ENCODE data around the gene RHOBTB1. TPM values are rescaled to one million over a fixed set of nuclear protein-coding genes. Genes with fewer than 3 reads are reported as not detected.
A peak's percentile ranks its signal among the peaks of the same experiment; 100 is the strongest.

Gene RHOBTB1
- total RNA-seq, 2 donors from 2014 or later: 0.08 TPM; not detected in 1

- H3K9me3 Mint-ChIP-seq: no peaks in the 10 kb centered on the region
- ATAC-seq (no peak), DNase-seq (ENCODE audit: low spot score in 2 of 2) (no peak)
- no peak overlapping the region for H3K27ac Mint-ChIP-seq
- H3K36me3 Mint-ChIP-seq: no peaks in the 10 kb centered on the region
These were observed 8.8 kb upstream of the RHOBTB1 start for GRCh38 chr10:60952846-60953220.

GRCh38 chr10:60952067-60952845, 8.3 kb upstream of the RHOBTB1 start:
- H3K9me3 Mint-ChIP-seq: no peaks in the 10 kb centered on the region
- no peaks in the 10 kb centered on the region for H3K36me3 Mint-ChIP-seq
- no peak for DNase-seq (ENCODE audit: low spot score in 2 of 2)
- no peak for ATAC-seq
- no peak overlapping the region for H3K27ac Mint-ChIP-seq

- ATAC-seq (no peak), DNase-seq (ENCODE audit: low spot score in 2 of 2) (no peak)
- H3K9me3 Mint-ChIP-seq: no peaks in the 10 kb centered on the region
- H3K36me3 Mint-ChIP-seq: no peaks in the 10 kb centered on the region
- no peak overlapping the region for H3K27ac Mint-ChIP-seq
These were observed 7.3 kb upstream of the RHOBTB1 start for GRCh38 chr10:60951272-60951724.

GRCh38 chr10:60950300-60950699, 6.3 kb upstream of the RHOBTB1 start:
- no peaks in the 10 kb centered on the region for H3K9me3 Mint-ChIP-seq
- ATAC-seq (no peak), DNase-seq (ENCODE audit: low spot score in 2 of 2) (no peak)
- H3K36me3 Mint-ChIP-seq: no peaks in the 10 kb centered on the region
- H3K27ac Mint-ChIP-seq: no peak overlapping the region

- ATAC-seq (no peak), DNase-seq (ENCODE audit: low spot score in 2 of 2) (no peak)
- Mint-ChIP-seq H3K9me3 (no peaks in the 10 kb centered on the region), H3K36me3 (no peaks in the 10 kb centered on the region), H3K27ac (no peak overlapping the region)
These were observed 4.9 kb upstream of the RHOBTB1 start for GRCh38 chr10:60948851-60949250.

GRCh38 chr10:60944910-60945297, 919 bp upstream of the RHOBTB1 start:
- no peak for DNase-seq (ENCODE audit: low spot score in 2 of 2)
- Mint-ChIP-seq H3K9me3 (no peaks in the 10 kb centered on the region), H3K36me3 (no peaks in the 10 kb centered on the region), H3K27ac (no peak overlapping the region)
- ATAC-seq: no peak

- H3K9me3 Mint-ChIP-seq: no peaks in the 10 kb centered on the region
- no peaks in the 10 kb centered on the region for H3K36me3 Mint-ChIP-seq
- no peak overlapping the region for H3K27ac Mint-ChIP-seq
- DNase-seq (ENCODE audit: low spot score in 2 of 2) (no peak), ATAC-seq (peak; percentile 24 to 65)
These were observed 498 bp downstream of the RHOBTB1 start for GRCh38 chr10:60943316-60944057.

GRCh38 chr10:60942788-60943315, 1.1 kb downstream of the RHOBTB1 start:
- ATAC-seq (peak; percentile 48 to 54), DNase-seq (ENCODE audit: low spot score in 2 of 2) (no peak)
- Mint-ChIP-seq H3K27ac (no peak overlapping the region), H3K9me3 (no peaks in the 10 kb centered on the region), H3K36me3 (no peaks in the 10 kb centered on the region)

GRCh38 chr10:60942134-60942787, 1.7 kb downstream of the RHOBTB1 start:
- H3K27ac Mint-ChIP-seq: no peak overlapping the region
- H3K9me3 Mint-ChIP-seq: no peaks in the 10 kb centered on the region
- ATAC-seq: no peak
- DNase-seq (ENCODE audit: low spot score in 2 of 2): no peak
- no peaks in the 10 kb centered on the region for H3K36me3 Mint-ChIP-seq

GRCh38 chr10:60940446-60940845, 3.5 kb downstream of the RHOBTB1 start:
- DNase-seq (ENCODE audit: low spot score in 2 of 2): no peak
- Mint-ChIP-seq H3K9me3 (no peaks in the 10 kb centered on the region), H3K27ac (no peak overlapping the region), H3K36me3 (no peaks in the 10 kb centered on the region)
- ATAC-seq: no peak

GRCh38 chr10:60937784-60938654, 6.0 kb downstream of the RHOBTB1 start:
- Mint-ChIP-seq H3K9me3 (no peaks in the 10 kb centered on the region), H3K27ac (no peak overlapping the region), H3K36me3 (no peaks in the 10 kb centered on the region)
- no peak for DNase-seq (ENCODE audit: low spot score in 2 of 2)
- ATAC-seq: no peak

GRCh38 chr10:60937022-60937421, 7.0 kb downstream of the RHOBTB1 start:
- ATAC-seq (no peak), DNase-seq (ENCODE audit: low spot score in 2 of 2) (no peak)
- H3K9me3 Mint-ChIP-seq: no peaks in the 10 kb centered on the region
- H3K27ac Mint-ChIP-seq: no peak overlapping the region
- H3K36me3 Mint-ChIP-seq: no peaks in the 10 kb centered on the region

GRCh38 chr10:60934215-60935175, 9.5 kb downstream of the RHOBTB1 start:
- H3K9me3 Mint-ChIP-seq: no peaks in the 10 kb centered on the region
- H3K27ac Mint-ChIP-seq: no peak overlapping the region
- DNase-seq (ENCODE audit: low spot score in 2 of 2) (no peak), ATAC-seq (no peak)
- no peaks in the 10 kb centered on the region for H3K36me3 Mint-ChIP-seq

- ATAC-seq (no peak), DNase-seq (ENCODE audit: low spot score in 2 of 2) (no peak)
- no peaks in the 10 kb centered on the region for H3K36me3 Mint-ChIP-seq
- no peak overlapping the region for H3K27ac Mint-ChIP-seq
- peaks cover 5 to 6% of the 10 kb centered on the region in 2 donors for H3K9me3 Mint-ChIP-seq
These were observed 11.2 kb downstream of the RHOBTB1 start for GRCh38 chr10:60932756-60933155.

- H3K9me3 Mint-ChIP-seq: peaks cover 5 to 6% of the 10 kb centered on the region in 2 donors
- no peaks in the 10 kb centered on the region for H3K36me3 Mint-ChIP-seq
- DNase-seq (ENCODE audit: low spot score in 2 of 2) (no peak), ATAC-seq (no peak)
- H3K27ac Mint-ChIP-seq: no peak overlapping the region
These were observed 13.7 kb downstream of the RHOBTB1 start for GRCh38 chr10:60930237-60930636.

Measured in activated naive CD4-positive, alpha-beta T cell treated with anti-CD3 and anti-CD28 coated beads, Interleukin-2, amount 50 U/mL, for 72 hours (primary cell).